HCT116 (cell line): ENCODE data around the gene MCM8. TPM values are rescaled to one million over a fixed set of nuclear protein-coding genes. Genes with fewer than 3 reads are reported as not detected.

Experiments used
- ATAC-seq: fragments of 200-7000 bp; cut with Tn5 transposase; 2 replicates; pipeline ENCODE4 v1.9.1; 2020; ENCODE audit warnings: mild to moderate bottlenecking, moderate library complexity
- BruUV-seq: library from RNA; stranded (reverse); fragments of 400-500 nt; replicated peaks from 2 replicates; lab custom pipeline; 2021; lab: Mats Ljungman, UMichigan
- CTCF ChIA-PET: fragments of 300-600 bp; sonication (Branson Sonifier 250); formaldehyde crosslinking; loops from one replicate; lab custom pipeline; 2021; ENCODE audit warnings: antibody characterized with exemption; lab: Charles Lee
- POLR2A ChIA-PET: fragments of 300-600, 350-600 bp; sonication (Branson Sonifier 250); formaldehyde crosslinking; loops from one replicate; lab custom pipeline; 2021; ENCODE audit warnings: antibody characterized with exemption; lab: Charles Lee
- RAD21 ChIA-PET, 2 experiments: fragments of 300-600 bp; sonication (Branson Sonifier 250); formaldehyde crosslinking; loops; one replicate each; lab custom pipeline; 2023; ENCODE audit warnings: low total read pairs in 2 of 2; ENCODE audit not compliant: uncharacterized antibody in 2 of 2, unreplicated experiment in 2 of 2, low non-redundant PET in 1 of 2; lab: Charles Lee
- DNase-seq: peaks from one replicate; pipeline ENCODE4 v3.0.0-alpha.2; 2010; ENCODE audit warnings: low read depth, low spot score
- H2AFZ ChIP-seq: fragments of 200-600 bp; shearing (Covaris generic), sonication (generic); 2 replicates; pipeline ENCODE4 v1.6.1; 2017; ENCODE audit warnings: low read depth, mixed run types, mixed read lengths, antibody characterized with exemption, low read length; ENCODE audit not compliant: poor library complexity, severe bottlenecking
- H3K27ac ChIP-seq: 2 replicates; pipeline ENCODE4 v1.5.1; 2012; ENCODE audit warnings: low read depth, low read length
- H3K27me3 ChIP-seq: fragments of 200-600 bp; sonication (generic); 2 replicates; pipeline ENCODE4 v1.6.1; 2016; ENCODE audit warnings: mixed run types, low read length, mixed read lengths; ENCODE audit not compliant: insufficient read depth
- H3K36me3 ChIP-seq, 2 experiments: fragments of 200-500 bp in 1 of 2; fragments of 200-600 bp in 1 of 2; sonication (Bioruptor generic) in 1 of 2; sonication (generic) in 1 of 2; 2 replicates each; pipeline versions ENCODE4 v1.5.1 to v1.6.1; 2014 to 2016; ENCODE audit warnings: low read length in 2 of 2, inconsistent platforms in 1 of 2, mixed read lengths in 1 of 2, mixed run types in 1 of 2; ENCODE audit not compliant: insufficient read depth in 2 of 2, control insufficient read depth in 1 of 2
- H3K4me1 ChIP-seq, 2 experiments: fragments of 200-600 bp in 1 of 2; sonication (generic) in 1 of 2; 2 replicates each; pipeline versions ENCODE4 v1.5.1 to v1.6.1; 2012 to 2017; ENCODE audit warnings: low read length in 2 of 2, inconsistent platforms in 1 of 2, mild to moderate bottlenecking in 1 of 2, mixed read lengths in 1 of 2, mixed run types in 1 of 2, moderate library complexity in 1 of 2; ENCODE audit not compliant: insufficient read depth in 2 of 2, control insufficient read depth in 1 of 2
- H3K4me2 ChIP-seq: fragments of 200-600 bp; sonication (generic); 2 replicates; pipeline ENCODE4 v1.6.1; 2017; ENCODE audit warnings: mixed run types, low read length, mixed read lengths
- H3K4me3 ChIP-seq, 2 experiments: fragments of 200-600 bp in 1 of 2; sonication (generic) in 1 of 2; replicated peaks in 1 of 2; 2 replicates each; pipeline ENCODE4 v1.5.1; 2011 to 2016; ENCODE audit warnings: low read length in 2 of 2, control low read depth in 1 of 2, low read depth in 1 of 2, mild to moderate bottlenecking in 1 of 2, mixed read lengths in 1 of 2, mixed run types in 1 of 2
- H3K79me2 ChIP-seq: fragments of 200-600 bp; sonication (generic); 2 replicates; pipeline ENCODE4 v1.6.1; 2017; ENCODE audit warnings: mild to moderate bottlenecking, mixed run types, low read length, moderate library complexity, mixed read lengths; ENCODE audit not compliant: insufficient read depth
- H3K9ac ChIP-seq: fragments of 200-600 bp; sonication (generic); 2 replicates; pipeline ENCODE4 v1.6.1; 2016; ENCODE audit warnings: low read length, mixed read lengths
- H3K9me2 ChIP-seq: fragments of 200-600 bp; sonication (generic), shearing (Covaris generic); 2 replicates; pipeline ENCODE4 v1.6.1; 2017; ENCODE audit warnings: mixed run types, mild to moderate bottlenecking, moderate library complexity; ENCODE audit not compliant: insufficient read depth
- H3K9me3 ChIP-seq, 2 experiments: fragments of 200-500 bp in 1 of 2; fragments of 200-600 bp in 1 of 2; sonication (Bioruptor generic) in 1 of 2; sonication (generic) in 1 of 2; 2 replicates each; pipeline ENCODE4 v1.6.1; 2014 to 2017; ENCODE audit warnings: low read length in 2 of 2, mixed read lengths in 2 of 2, inconsistent platforms in 1 of 2, low read depth in 1 of 2, mild to moderate bottlenecking in 1 of 2, mixed run types in 1 of 2, moderate library complexity in 1 of 2; ENCODE audit not compliant: control insufficient read depth in 1 of 2, insufficient read depth in 1 of 2
- H4K20me1 ChIP-seq: fragments of 200-600 bp; sonication (generic), shearing (Covaris generic); 2 replicates; pipeline ENCODE4 v1.6.1; 2017; ENCODE audit warnings: mixed run types, mild to moderate bottlenecking, moderate library complexity; ENCODE audit not compliant: insufficient read depth
- CBX3 ChIP-seq: IDR thresholded peaks from 2 replicates; pipeline ENCODE4 v1.6.1; 2012; ENCODE audit warnings: low read depth
- CEBPB ChIP-seq: IDR thresholded peaks from 2 replicates; pipeline ENCODE4 v1.6.1; 2012; ENCODE audit warnings: low read depth
- EGR1 ChIP-seq: IDR thresholded peaks from 2 replicates; pipeline ENCODE4 v1.6.1; 2012; ENCODE audit warnings: low read depth
- EZH2 ChIP-seq: fragments of 200-600 bp; sonication (generic); IDR thresholded peaks from 2 replicates; pipeline ENCODE4 v1.6.1; 2017; ENCODE audit warnings: antibody characterized with exemption, mixed run types
- EZH2phosphoT487 ChIP-seq: fragments of 200-600 bp; IDR thresholded peaks from 2 replicates; pipeline ENCODE4 v1.6.1; 2018; ENCODE audit warnings: antibody characterized with exemption, borderline replicate concordance
- FOSL1 ChIP-seq: IDR thresholded peaks from 2 replicates; pipeline ENCODE4 v1.6.1; 2012; ENCODE audit warnings: low read depth
- POLR2A ChIP-seq: IDR thresholded peaks from 2 replicates; pipeline ENCODE4 v1.7.0; 2011; ENCODE audit warnings: borderline replicate concordance; ENCODE audit not compliant: insufficient read depth, insufficient read length; ENCODE audit errors: extremely low read depth
- RAD21 ChIP-seq: IDR thresholded peaks from 2 replicates; pipeline ENCODE4 v1.6.1; 2012; ENCODE audit warnings: low read depth, mild to moderate bottlenecking
- SP1 ChIP-seq: IDR thresholded peaks from 2 replicates; pipeline ENCODE4 v1.6.1; 2012; ENCODE audit warnings: low read depth
- SRF ChIP-seq: IDR thresholded peaks from 2 replicates; pipeline ENCODE4 v1.6.1; 2012; ENCODE audit warnings: low read depth
- TCF7L2 ChIP-seq: IDR thresholded peaks from 2 replicates; pipeline ENCODE4 v1.7.0; 2011; ENCODE audit warnings: borderline replicate concordance, inconsistent platforms; ENCODE audit not compliant: insufficient read depth, insufficient read length; ENCODE audit errors: extremely low read depth
- YY1 ChIP-seq: IDR thresholded peaks from 2 replicates; pipeline ENCODE4 v1.6.1; 2011; ENCODE audit warnings: low read length, low read depth, moderate library complexity, mild to moderate bottlenecking; ENCODE audit not compliant: insufficient replicate concordance; ENCODE audit errors: extremely low read depth
- ZBTB33 ChIP-seq: IDR thresholded peaks from 2 replicates; pipeline ENCODE4 v1.6.1; 2011; ENCODE audit warnings: mild to moderate bottlenecking, low read length, moderate library complexity; ENCODE audit not compliant: insufficient replicate concordance; ENCODE audit errors: extremely low read depth
- ZFX ChIP-seq: fragments of 450-650 bp; IDR thresholded peaks from 2 replicates; pipeline ENCODE4 v1.6.1; 2017
- ZNF274 ChIP-seq: fragments of 200-500 bp; sonication (Bioruptor generic); IDR thresholded peaks from 2 replicates; pipeline ENCODE4 v1.6.1; 2014; ENCODE audit warnings: mild to moderate bottlenecking, low read depth, low read length, inconsistent platforms
- intact Hi-C: fragments of 100-400 bp; cut with micrococcal nuclease; formaldehyde crosslinking; loops from 2 replicates; pipeline ENCODE4 v1.10.0; 2022
- total RNA-seq: library from RNA; stranded (reverse); gene quantifications from one replicate; pipeline ENCODE4 v1.2.1, GENCODE V29; 2021; ENCODE audit not compliant: unreplicated experiment
- TF ChIP-seq, protein P1 (sequence below): IDR thresholded peaks from 2 replicates; pipeline ENCODE4 v1.6.1; 2012
- TF ChIP-seq, protein P2 (sequence below), 3 experiments: fragments of 200-600 bp in 1 of 3; sonication (generic) in 1 of 3; IDR thresholded peaks in 2 of 3; conservative IDR thresholded peaks in 1 of 3; 2 replicates each; pipeline ENCODE4 v1.5.1; 2012 to 2017; ENCODE audit warnings: low read depth in 2 of 3, low read length in 2 of 3, antibody characterized with exemption in 1 of 3, borderline replicate concordance in 1 of 3, control low read depth in 1 of 3, mild to moderate bottlenecking in 1 of 3, mixed read lengths in 1 of 3, mixed run types in 1 of 3, moderate library complexity in 1 of 3; ENCODE audit not compliant: insufficient read depth in 1 of 3

The MCM8 gene
- total RNA-seq, 1 experiment from 2014 or later, result 21.9 TPM

GRCh38 chr20:5928836-5929715 is 21.4 kb upstream of the MCM8 start:
- H3K9me2 ChIP-seq, result no peaks in the 10 kb centered on the region
- BruUV-seq, result no TSS peak
- no peaks in the 10 kb centered on the region for H3K9me3 ChIP-seq
- ChIA-PET CTCF (no interaction called here), POLR2A (no interaction called here), RAD21 (no interaction called here)
- intact Hi-C loops, result no loop called here
- TF ChIP-seq SP1 (no peak), EZH2phosphoT487 (no peak), SRF (no peak), EZH2 (no peak), YY1 (no peak), CEBPB (no peak), RAD21 (no peak), TCF7L2 (no peak), EGR1 (no peak), ZBTB33 (no peak), POLR2A (no peak), CBX3 (no peak), ZFX (no peak), ZNF274 (no peak), FOSL1 (no peak)
- TF ChIP-seq, protein P1, sequence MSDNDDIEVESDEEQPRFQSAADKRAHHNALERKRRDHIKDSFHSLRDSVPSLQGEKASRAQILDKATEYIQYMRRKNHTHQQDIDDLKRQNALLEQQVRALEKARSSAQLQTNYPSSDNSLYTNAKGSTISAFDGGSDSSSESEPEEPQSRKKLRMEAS, result no peak
- TF ChIP-seq, protein P2, sequence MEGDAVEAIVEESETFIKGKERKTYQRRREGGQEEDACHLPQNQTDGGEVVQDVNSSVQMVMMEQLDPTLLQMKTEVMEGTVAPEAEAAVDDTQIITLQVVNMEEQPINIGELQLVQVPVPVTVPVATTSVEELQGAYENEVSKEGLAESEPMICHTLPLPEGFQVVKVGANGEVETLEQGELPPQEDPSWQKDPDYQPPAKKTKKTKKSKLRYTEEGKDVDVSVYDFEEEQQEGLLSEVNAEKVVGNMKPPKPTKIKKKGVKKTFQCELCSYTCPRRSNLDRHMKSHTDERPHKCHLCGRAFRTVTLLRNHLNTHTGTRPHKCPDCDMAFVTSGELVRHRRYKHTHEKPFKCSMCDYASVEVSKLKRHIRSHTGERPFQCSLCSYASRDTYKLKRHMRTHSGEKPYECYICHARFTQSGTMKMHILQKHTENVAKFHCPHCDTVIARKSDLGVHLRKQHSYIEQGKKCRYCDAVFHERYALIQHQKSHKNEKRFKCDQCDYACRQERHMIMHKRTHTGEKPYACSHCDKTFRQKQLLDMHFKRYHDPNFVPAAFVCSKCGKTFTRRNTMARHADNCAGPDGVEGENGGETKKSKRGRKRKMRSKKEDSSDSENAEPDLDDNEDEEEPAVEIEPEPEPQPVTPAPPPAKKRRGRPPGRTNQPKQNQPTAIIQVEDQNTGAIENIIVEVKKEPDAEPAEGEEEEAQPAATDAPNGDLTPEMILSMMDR (IDR thresholded peaks at IDR 0.05 in 2 of 3, conservative IDR thresholded peaks at IDR 0.05 in 1 of 3; ENCODE audit: borderline replicate concordance in 1 of 3, insufficient read depth in 1 of 3, low read depth in 2 of 3, low read length in 2 of 3), result no peak
- ATAC-seq, result no peak
- H3K79me2 ChIP-seq, result no peaks in the 10 kb centered on the region
- no peak overlapping the region for H2AFZ ChIP-seq
- H3K36me3 ChIP-seq, result no peaks in the 10 kb centered on the region
- H3K4me1 ChIP-seq, result no peaks in the 10 kb centered on the region
- H4K20me1 ChIP-seq, result no peaks in the 10 kb centered on the region
- no peak overlapping the region for H3K27ac ChIP-seq
- H3K4me2 ChIP-seq, result no peak overlapping the region
- peaks cover 20% of the 10 kb centered on the region; the same call in 1 of the 2 replicates for H3K27me3 ChIP-seq
- H3K9ac ChIP-seq, result no peak overlapping the region
- no peak overlapping the region for H3K4me3 ChIP-seq
- no peak for DNase-seq
